ENCODE results near the gene SMAD3.

The SMAD3 gene

GRCh38 chr15:67127965-67128364 lies 62.6 kb downstream of the SMAD3 start:
- no peak for DNase-seq

GRCh38 chr15:67130166-67130565 lies 64.8 kb downstream of the SMAD3 start:
- DNase-seq = no peak

DNA sequence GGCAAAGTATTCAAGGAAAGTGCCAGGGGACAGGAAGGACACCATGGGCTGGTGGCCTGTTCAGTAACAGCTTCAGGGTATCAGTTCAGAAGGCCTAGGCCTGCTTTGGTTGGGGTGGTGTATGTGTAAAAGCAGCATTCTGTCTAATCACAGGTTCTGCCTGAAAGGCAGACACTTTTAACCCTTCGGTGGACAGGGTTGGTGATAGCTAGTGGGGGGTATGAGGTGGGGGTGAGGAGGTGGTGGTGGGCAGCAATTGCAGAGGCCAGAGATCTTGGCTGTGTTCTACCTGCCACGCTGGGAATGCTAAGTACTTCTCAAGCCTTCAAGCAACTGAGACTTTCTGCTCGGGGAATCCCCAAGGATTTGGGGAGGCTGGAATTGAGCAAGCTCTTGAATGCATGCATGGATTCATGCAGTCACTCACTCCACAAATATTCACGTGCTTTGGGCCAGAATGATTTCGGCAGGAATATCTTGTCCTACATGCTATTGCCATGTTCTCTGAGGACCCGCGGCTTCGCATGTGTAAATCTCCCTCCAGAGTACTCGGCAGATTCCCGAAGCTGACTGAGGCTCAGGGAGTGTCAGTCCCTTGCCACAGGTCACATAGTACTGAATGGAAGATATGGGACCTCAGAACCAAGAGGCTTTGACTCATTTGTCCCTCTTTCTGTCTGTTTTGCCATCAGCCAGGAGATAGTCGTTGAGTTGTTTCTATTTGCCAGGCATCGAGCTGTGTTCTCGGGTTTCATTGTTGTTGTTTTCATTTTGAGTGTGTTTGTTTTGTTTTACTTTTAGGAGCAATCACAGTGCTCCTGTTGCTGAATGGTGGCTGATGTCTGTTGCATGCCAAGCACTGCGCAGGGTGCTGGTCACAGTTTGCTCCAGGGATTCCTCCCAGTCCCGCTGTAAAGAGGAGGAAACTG lies 65.5 kb downstream of the SMAD3 start:
- DNase-seq = no peak

DNA sequence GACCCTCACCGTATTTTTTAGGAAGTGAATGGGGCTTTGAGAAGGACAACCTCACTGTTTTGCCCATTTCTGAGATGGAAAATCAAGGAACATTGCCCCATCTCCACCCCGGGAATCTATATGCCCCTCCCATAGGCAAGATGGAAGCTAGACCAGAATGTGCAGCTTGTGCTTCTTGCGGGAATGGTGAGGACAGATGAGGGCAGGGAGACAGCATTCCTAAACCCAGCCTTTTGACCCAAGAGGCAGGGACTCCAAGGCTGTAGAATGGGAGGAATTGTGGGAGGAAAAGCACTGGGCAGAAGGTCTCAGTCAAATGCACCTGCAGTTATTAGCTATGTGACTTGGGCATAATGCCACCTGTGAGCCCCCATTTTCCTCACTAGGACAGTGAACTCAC lies 66.9 kb downstream of the SMAD3 start:
- DNase-seq = no peak

DNA sequence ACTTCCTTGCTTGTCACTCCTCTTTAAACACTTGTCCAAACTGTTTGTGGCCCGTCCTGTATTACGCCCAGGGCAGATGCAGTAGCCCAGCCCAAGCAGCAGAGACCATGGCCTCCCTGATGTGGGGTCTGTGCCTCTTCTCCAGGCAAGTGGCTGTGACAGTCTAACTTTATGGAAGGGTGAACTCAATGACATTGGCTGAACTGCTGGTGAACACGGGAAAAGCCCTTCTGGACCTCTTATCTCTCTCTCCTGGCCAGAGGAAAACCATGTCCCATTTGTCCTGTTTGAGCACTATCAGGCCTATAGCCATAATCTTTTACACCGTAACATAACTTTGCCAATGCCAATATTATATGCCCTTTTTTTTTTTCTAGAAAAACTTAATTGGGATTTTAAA lies 67.6 kb downstream of the SMAD3 start:
- DNase-seq = no peak

DNA sequence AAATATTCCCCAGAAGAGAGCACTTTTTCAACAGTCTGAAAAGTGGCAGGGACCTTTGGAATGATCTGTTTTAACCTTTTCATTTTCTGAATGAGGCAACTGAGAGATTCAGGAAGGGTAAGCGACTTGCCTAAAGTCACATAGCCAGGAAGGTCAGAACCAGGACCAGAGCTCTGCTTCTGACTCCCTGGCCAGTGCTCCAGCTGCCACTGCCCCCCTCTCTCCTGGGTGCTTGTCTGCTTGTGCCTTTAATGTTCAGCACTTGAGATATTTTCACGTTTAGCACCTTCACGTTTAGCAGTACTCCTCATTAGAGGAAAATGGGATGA lies 68.3 kb downstream of the SMAD3 start:
- no peak for DNase-seq

DNA sequence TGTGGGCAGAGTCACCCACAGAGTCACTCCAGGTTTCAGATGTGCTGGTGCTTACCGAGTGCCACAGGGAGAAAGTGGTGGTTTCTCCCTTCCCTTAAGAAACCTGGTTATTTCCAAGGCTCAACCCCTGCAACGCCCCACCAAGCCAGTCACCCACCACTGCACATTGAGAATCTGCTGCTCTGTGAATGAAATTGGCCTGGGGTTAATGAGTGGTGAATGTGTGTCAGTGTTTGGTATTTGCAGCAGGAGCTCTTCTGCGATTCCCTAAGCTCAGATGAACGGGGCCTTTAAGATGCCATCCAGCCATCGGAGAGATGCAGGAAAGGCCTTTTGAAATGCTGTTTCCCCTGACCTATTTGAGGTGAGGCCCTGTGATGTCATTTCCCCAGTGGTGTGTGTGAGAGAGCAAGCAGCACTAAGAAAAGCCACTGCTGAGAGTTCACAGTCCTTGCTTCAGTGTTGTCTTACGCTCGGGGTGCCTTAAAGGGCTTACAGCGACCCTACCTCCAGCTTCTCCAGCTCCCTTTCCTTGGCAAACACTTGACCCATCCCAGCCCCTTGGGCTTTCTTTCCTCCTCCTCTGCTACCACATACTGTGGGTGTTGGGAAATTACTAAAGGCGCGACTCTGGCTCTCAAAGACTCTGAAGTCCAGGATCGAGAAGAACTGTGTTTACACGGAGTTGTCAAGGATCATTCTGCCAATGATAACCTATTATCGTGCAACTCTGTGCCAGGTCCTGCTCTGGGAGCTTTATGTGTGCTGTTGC lies 68.9 kb downstream of the SMAD3 start:
- DNase-seq = no peak

- DNase-seq = no peak
Observed at GRCh38 chr15:67134871-67135492, 69.6 kb downstream of the SMAD3 start.

DNA sequence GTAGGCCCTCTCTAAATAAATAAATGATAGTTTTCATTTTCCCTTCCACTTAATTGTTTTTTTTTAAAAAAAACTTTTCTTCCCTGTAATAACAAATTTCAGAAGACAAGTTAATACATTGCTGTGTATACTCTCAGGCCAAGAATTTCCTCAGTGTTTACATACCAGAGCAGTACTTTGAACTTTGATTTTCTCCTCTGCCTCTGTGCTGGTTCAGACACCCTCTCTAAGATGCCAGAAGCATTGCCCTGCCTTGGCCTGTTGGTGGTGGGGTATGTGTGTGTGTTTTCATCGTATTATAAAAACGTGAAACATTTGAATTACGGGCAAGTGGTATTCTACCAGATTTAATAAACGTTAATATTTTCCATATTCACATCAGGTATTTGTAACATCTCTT lies 70.1 kb downstream of the SMAD3 start:
- DNase-seq = no peak

DNA sequence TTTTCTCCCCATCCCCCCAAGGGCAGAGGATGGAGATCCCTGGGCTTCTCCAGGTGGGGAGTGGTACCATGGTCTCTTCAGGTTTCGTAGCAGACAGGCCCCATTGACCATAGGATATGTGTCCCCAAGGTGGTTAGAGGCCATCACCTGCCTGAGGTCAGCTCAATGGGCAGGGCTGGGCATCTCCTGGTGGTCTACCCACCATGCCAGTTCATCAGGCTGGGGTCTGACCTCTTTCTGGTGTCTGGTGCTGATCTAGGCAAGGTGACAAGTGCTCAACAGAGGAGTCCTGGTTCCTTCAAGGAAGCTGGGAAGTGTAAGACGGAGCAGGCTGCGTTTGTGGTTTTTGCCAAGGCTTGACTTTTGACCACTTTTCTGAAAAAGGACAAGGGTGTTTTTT lies 71.4 kb downstream of the SMAD3 start:
- DNase-seq = no peak

DNA sequence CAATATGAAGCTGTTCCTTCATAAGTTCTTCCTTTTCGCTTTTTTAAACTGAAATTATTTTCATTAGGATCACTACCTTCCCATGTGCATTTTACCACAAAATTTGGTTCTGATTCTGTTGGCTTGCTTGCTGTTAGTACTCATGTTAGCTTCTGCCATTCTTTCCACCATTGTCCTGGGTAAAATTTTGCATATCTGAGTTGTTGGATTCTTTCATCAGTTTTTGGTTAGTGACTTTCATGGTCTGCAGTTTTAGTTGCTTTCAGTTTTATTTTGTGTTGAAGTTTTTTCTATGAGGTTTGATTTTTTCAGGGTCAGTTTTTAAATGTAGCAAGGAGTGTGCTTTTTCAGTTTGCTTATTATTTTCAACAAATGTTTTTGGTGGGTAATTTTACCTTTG lies 71.9 kb downstream of the SMAD3 start:
- no peak for DNase-seq

DNA sequence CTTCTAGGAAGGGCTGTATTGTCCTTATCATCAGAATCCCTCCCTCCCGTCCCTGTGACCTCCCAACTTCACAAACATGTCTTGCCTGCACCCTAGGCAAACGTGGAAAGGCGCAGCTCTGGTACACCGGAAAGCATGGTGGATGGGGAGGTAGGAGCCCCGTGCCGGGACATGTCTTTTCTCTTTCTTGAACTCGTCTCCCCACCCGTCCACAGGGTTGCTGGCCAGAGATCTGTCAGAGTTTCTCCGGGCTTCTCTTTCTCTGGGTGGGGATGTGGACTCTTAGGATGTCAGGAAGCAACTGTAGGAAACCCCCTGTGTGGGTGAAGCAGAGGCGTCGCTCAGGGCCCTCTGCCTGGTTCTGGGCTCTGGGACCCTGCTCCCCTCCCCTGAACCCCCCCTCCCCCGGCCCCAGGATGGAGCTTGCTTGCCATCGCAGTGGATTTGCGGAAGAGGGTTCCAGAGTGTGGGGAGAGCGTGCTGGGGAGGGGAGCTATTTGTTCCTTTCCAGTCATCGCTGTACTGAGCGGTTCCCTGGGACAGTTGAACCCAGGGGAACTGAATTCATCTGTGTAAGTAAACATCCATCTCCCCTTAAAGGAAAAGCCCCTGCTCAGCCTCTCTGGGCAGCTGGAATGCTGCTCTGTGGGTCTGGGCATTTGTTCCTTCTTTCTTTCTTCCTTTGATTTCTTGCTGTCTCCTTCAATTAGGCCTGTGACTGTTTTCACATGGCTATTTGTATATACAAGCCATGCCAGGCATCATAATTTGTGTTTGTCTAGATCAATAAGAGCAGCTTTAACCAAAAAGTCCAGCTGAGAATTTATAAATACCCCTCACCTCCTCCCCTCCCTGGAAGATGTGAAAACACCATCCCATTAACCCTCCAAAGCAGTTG lies 72.8 kb downstream of the SMAD3 start:
- DNase-seq = no peak

DNA sequence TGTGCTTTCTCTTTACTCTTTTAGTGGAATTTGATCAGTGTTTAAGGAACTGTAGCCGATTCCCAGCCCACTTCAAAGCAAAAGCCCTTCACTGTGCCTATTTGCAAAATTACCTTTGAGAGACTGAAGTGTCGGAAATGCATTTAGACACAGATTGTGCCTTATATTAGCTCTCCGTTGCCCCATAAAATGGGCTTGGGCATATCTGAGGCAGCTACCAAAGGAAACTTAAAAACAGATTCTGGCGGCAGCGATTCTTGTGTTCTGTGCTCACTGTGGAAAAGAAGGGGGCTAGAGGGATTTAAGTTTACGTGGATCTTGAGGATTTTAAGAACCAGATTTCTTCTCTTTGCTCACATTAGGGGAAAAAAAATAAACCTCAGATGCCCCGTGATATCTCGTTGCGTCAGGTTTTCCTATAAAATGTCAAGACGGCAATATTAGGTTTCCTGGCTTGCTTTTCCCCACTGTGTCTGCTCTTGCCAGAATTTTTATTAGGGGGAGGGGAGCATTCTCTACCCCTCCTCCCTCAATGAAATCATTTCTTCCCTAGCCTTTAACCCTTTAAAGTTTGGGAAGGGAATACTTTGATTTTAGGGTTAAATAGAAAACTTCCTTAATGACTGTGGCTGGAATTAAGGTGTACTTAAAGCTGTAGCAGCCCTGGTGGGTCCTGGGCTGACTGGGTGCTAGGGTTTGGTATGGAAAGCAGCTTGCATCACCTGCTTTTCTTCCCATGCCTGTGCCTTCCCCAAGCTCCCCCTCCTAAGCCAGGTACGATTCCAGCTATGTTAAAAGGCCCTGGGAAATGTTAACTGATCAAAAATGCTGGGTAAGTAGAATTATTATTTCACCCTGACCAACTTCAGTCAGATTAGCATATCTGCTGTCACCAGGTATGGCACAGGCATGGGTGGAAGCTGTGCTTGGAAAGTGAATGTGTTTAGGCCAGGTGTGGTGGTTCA lies 73.8 kb downstream of the SMAD3 start:
- DNase-seq = no peak

DNA sequence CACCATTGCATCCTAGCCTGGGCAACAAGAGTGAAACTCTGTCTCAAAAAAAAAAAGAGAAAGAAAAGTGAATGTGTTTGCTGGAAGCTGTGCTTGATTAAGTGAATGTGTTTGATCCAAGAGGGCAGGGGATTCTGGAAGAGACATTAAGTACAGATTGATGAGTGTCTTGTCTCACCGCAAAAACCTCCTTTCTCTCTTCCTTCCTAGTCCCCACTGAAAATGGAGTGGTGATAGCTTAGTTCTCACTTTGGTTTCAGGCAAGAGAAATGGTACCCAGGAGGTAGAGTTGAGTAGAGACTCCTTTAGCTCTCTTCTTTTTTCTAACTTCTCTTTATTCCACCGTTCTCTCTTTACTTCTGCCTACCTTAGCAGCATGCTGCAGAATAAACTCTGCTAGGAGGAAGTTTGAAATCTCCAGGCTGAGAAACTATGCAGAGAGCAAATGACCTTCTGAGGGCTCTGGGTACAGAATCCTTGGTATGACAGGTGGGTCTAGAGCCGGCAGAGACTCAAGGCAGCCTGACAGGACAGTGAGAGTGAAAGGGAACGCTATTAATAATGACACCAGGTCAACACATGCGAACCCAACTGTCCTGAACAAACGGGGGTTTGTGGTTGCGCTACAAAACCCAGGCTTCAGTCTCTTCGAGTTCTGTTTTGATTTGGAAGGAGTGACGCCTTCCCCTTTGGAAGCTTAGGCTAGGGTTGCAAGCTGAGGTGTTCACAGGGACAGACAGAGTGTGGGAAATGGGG lies 74.9 kb downstream of the SMAD3 start:
- no peak for DNase-seq

- DNase-seq = no peak
Observed at GRCh38 chr15:67142092-67142766, 76.8 kb downstream of the SMAD3 start.

GRCh38 chr15:67142767-67143100 lies 77.3 kb downstream of the SMAD3 start:
- DNase-seq = no peak

DNA sequence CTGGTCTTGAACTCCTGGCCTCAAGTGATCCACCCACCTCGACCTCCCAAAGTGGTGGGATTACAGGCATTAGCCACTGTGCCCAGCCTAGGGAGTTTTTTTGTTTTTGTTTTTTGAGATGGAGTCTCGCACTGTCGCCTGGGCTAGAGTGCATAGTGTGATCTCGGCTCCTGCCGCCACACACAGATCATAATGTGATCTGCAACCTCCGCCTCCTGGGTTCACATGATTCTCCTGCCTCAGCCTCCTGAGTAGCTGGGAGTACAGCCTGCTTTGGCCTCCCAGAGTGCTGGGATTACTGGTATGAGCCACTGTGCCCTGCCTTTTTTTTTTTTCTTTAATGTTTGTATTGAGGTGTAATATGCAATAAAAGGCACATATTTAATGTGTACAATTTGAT lies 78.2 kb downstream of the SMAD3 start:
- no peak for DNase-seq

- no peak for DNase-seq
Observed at GRCh38 chr15:67144609-67145311, 79.4 kb downstream of the SMAD3 start.

- no peak for DNase-seq
Observed at GRCh38 chr15:67145312-67145610, 79.9 kb downstream of the SMAD3 start.

DNA sequence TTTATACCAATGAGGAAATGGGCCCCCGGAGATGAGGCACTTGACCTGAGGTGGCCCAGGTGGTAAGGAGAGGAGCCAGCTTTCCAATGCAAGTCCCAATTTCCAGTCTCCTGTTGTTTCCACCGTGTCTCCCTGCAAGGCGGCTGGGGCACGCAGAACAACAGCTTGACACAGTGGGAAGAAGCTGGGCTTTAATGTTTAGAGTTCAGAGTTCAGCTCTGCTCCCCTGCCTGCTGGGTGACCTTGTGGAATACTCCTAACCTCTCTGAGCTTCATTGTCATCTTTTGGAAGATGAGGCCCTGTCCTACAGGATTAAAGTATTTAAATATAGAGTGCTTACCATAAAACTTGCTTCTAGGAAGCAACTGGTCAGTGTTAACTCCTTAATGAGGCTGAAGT lies 80.3 kb downstream of the SMAD3 start:
- no peak for DNase-seq

Data from femur (tissue), 1 donor.